NCI-H1694 treated with DMSO at 0.1 percent for 48 hours (cell line): ENCODE measurements around the gene SPR.
A peak's percentile ranks its signal among the peaks of the same experiment; 100 is the strongest.
"Not testable (repeated sequence)": the region's sequence is repeated elsewhere in the genome, so short reads cannot be mapped to it uniquely, and the experiment has no call there.

Experiments
- DNase-seq: peaks from one replicate; lab custom pipeline; 2025; lab: John Stamatoyannopoulos, UW

SPR gene

DNA sequence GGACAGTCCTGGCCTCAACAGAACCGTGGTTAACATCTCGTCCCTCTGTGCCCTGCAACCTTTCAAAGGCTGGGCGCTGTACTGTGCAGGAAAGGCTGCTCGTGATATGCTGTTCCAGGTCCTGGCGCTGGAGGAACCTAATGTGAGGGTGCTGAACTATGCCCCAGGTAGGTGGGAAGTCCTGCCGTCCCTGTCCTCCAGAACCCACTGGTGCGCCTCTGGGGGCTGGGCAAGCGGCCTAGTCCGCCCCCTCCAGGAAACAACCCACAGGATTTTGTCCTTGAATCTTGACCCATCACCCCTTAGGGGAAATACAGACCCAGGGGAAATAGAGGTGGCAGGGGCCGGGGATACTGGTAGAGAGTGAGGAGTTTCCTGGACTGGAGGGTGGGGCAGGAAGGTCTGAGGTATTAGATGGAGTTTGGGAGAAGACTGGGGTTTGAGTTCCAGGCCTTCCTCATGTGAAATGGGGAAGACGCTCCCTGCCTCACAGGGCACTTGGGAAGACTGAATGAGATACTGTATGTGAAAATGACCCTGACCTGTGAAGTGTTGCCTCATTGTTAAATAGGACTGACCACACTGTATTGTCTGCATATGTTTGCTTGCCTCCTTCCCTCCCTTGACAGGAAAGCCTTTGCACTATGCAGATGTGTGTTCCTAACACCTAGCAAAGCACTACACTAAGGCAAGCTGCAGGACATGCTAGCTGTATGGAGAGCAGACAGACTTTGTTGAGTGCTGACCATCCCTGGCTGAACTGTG lies 1.4 kb downstream of the SPR start:
- DNase-seq: no peak

DNA sequence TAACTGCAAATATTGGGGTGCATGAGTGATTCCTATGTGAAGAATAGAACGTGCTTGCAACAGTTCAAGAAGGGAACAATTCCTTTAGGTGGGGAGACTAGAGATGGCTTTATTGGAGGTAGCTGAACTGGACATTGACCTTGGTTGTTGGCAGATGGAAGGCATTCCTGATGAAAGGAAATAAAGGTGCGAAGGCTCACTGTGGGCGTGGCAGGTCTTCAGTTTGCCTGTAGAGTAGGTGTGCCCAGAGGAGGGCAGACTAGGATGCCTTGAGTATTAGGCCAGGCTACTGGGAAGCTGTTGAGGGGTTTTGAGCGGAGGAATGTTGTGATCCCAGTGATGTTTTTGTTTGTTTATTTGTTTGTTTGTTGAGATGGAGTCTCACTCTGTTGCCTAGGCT lies 2.8 kb downstream of the SPR start:
- no peak for DNase-seq

DNA sequence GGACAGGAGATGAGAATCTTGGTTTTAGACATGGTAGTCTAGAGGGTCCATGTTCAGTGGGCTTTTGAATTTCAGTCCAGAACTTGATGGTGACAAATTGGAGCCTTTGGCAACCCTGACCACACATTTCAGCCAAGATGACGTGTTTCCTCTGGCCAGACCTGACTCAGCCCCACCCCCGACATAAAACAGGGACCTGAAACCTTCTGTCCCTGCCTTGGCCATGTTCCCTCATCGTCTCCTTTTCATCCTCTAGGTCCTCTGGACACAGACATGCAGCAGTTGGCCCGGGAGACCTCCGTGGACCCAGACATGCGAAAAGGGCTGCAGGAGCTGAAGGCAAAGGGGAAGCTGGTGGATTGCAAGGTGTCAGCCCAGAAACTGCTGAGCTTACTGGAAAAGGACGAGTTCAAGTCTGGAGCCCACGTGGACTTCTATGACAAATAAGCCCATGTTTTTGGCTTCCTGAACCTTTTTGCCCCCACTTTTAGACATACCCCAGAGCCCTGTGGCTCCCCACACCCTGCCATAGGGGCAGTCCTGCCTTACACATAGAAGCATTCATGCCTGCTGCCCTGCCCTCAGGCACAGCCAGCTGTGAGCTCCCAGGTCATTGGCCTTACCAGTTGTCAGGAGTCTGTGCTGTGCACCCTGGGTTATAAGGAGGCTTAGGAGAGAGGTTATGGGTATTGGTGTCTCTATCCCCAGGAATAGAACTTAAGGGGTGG lies 4.0 kb downstream of the SPR start:
- no peak for DNase-seq

DNA sequence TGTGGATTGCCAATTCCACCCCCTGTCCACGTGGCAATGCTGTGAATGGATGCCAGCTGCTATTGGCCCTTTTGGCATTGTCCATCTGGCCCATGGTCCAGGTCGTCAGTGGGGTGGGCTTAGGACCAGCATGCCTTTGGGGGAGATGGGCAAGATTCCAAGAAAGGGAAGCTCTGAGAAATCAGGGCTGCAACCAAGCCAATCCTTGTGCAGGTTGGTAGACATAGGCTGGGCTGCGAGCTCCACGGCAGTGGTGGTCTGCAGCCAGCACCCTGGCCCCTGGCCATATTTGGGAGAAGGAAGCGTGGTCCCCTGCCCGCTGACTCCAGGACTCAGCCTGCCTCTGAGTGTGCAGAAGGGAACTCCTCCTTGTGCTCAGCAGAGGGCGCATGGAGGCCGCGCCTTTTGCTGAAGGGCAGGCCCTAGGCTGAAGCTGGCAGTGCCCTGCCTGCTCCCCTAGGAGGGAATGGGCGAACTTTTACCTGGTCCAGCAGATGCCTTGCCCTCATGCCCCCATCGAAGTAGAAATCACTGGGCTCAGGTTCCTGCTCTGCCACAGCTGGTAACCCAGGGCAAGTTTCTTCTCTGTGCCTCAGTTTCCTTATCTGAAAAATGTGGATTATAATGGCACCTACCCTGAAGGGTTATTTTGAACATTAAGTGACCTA lies 5.4 kb downstream of the SPR start:
- DNase-seq: peak; percentile 63

DNA sequence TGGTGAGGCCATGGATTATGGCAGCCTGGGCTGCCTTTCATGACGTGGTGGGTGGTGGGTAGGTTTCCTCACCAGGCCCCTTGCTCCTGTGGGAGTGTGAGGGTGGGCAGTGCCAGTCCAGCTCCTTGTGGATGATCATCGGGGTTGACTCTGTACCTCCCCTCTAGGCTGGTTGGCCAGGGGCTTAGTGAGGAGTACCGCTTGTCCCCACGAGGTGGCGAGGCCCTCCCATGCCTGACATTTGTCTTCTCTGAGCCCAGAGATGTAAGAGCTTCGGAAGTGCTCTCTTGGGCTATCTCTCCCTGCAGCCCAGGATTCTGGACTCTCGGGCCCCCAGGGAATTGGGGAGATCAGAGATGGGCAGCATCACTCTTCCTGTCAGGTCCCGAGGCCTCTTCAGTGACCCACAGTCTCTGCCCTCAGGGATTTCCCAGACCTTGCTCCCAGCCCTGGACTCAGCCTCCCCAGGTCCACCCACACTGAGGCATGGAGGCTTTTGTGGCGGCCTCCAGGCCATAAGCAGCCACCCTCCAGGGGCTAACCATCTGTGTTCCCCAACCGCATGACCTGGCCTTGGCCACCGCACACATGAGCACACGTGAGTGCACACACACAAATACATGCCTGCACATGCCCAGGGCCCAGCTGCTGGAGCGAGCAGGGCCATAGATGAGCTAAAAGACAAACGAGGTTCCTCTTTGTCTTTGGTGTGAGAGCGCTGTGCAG lies 6.5 kb downstream of the SPR start:
- DNase-seq: peak; percentile 82

DNA sequence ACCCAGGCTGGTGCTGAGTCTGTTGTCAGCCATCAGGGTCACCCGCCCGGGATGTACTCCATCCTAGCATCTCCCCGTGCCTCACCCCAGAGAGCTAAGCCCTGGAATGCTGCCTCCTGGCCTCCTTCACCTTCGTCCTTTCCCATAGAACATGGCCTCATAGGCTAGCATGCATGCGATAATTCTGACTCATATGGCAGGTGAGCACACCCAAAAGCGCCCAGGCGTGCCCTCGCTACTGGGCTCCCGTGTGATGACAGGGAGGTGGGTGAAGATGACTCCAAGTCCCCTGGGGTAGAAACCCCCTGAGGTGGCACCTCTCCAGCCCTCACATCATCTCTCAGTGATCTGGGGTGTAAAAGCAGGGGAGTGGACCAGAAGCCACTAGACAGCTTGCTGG lies 7.3 kb downstream of the SPR start:
- no peak for DNase-seq

DNA sequence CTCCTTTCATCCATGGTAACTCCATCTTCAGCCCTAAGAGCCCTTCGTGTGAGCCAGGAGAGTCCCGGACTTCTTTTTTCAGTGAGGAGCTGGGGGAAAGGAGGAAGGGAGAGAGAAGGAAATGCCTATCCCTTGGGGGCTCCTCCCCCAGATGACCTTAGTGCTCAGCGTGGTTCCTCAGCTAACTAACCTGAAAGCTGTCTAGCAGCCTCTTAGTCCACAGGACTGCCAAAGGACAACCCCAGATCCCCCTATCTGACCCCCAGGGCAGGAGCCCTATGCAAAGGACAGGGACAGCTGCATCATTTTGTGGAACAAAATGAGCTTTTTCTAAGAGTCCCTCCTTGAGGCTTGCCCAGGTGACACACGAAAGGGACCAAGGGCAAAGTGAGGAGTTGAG lies 7.9 kb downstream of the SPR start:
- DNase-seq: no peak

DNA sequence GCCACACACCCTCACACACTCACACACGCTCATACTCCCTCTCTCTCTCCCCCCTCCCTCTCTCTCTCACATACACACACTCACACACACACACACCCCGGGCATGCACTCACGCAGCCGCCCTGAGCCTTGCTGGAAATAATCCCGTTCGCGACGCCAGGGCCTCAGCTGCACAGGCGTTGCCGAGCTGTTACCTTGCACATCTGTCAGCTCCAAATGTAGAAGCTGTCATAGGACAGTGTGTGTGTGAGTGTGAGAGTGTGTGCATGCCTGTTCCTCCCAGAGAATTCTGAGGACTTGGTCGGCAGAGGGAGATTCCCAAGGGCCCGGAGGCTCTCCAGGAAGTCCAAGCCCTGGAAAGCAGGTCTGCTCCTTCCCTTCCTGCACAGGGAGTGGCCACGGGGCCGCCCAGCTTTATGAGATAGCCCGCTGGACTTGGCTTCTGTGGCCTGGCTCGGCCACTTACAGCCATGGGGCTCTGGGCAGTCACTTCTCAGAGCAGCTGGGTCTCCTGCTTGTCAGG lies 8.6 kb downstream of the SPR start:
- peak; percentile 92 for DNase-seq

DNA sequence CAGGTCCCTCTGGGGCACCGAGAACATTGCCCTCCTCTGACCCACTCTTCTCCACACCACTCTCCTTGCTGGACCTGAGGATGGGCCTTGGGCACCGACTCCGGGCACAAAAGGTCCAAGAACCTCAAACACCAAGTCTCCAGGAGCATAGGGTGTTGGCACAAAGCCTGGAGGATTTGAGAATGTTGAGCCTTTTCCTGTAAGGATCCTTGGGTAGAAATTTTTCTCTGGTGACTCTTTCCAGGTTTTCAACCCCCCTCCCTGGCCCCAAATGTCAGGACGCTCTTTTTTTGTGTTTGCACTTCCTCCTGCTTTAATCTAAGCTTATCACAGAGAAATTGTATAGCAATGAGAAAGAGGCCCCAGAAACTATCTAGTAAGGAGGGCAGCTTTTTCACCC lies 9.2 kb downstream of the SPR start:
- DNase-seq: no peak

DNA sequence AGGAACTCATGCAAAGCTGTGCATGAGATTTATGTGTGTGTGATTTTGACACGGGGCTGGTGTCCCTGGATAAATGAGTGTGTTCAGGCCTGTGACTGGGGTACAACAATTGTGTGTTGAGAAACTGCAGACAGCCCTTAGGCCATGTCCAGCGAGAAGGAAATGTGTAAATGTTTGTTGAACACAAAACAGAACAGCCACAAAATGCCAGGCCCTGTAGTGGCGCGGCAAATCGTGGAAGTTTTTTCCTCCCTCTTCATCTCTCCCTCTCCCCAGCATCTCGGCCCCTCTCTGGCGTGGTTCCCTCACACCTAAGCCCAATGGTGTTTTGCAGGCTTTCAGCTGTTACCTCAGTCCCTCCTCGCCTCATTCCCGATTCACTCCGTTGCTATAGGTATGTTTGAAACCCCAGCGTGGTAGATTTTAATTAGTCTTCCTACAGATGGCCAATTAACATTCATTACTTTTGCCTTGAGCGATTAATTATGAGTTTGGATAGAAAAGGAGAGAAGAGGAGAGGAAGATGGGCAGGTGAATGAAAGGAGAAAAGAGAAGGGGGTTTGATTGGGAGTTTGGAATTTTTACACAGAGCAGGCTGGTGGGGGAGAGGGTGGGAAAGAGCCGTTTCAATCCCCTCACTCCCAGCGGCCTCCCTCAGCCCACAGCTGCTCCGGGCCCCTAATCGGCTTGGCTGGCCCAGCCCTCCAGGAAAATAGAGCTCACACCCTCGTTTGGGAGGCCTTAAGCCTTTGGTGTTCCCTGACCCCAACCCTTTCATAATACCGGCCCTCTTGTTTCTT lies 10.8 kb downstream of the SPR start:
- peak; percentile 11 for DNase-seq

DNA sequence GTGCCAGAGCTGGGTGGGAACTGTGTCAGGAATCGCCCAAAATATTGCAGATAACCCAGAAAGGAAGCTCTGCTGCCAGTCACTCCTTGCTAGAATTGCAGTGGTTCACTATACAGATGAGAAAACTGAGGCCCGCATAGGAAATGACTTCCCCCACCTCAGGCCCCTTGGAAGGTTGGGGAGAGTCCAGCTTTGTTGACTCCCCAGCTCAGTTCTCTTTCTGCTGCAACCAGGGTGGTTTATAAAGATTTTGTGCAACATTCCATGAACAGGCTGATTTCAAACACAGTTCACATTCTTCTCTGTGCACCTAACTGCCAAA lies 11.3 kb downstream of the SPR start:
- no peak for DNase-seq

DNA sequence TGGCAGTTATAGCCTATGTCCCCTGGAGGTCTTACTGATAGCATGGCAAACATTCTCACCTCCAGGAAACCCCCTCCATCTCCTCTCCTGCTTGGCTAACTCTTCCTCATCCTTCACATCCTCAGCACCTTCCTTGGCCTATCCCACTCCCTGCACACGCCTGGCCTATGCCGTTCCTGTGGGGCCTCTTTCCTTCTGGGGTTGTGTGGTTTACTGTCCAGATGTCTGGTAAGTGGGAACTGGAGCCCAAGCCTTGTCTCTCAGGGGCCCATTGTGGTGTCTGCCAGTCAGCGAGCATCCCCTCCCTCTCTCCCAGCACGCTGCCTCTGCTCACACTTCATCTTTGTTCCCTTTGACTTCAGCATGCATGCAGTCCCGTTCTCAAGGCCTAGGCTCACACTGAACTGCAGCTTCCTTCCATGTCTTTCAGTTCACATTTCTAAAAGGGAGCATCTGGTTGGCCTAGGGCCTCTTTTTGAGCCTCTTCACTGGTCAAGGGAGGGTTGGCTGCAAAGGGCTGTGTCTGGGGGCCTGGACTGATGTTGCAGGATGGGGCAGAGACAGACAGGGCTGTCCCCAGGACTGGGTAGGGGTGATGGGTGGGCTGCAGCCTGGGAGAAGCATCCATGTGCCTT lies 13.1 kb downstream of the SPR start:
- no peak for DNase-seq

DNA sequence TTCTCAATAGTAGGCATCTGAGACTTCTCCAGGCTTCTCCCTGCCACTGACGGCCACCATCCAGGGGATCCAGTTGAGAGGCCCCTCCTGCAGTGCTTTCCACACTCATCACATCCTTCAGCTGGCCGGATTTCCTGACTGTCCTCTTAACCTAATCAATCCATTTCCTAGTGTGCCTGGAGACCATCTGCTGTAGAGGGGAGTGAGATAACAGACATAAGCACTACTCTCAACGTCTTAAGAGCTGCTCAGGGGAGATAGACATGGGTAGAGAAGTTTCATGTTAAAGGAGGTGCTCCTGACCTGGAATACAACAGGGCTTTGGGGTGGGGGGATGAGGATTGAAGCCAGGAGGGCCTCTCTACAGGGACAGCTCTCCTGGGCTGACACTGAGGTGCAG lies 14.2 kb downstream of the SPR start:
- DNase-seq: no peak

DNA sequence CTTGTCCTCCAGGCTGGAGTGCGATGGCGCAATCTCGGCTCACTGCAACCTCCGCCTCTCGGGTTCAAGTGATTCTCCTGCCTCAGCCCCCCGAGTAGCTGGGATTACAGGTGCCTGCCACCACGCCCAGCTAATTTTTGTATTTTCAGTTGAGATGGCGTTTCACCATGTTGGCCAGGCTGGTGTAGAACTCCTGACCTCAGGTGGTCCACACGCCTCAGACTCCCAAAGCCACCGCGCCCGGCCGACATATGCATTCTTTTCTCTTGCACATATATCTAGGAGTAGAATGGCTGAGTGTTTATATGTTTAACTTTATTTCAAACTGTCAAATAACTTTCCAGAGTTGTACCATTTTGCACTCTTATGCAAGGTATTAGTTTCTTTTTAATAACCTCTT lies 20.2 kb downstream of the SPR start:
- DNase-seq: not testable (repeated sequence)

DNA sequence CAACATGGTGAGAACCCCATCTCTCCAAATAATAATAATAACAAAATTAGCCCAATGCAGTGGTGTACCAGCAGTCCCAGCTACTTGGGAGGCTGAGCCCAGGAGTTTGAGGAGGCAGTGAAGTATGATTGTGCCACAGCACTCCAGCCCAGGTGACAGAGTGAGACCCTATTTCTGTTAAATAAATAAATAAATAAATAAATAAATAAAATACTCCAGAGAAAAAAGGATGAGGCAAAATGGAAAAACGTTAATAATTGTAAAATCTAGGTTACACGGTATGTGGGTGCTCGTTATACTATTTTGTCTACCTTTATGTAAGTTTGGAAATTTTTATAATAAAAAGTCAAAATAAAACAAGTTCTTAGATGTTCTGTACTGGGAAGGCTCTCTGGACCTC lies 21.5 kb downstream of the SPR start:
- no peak for DNase-seq

DNA sequence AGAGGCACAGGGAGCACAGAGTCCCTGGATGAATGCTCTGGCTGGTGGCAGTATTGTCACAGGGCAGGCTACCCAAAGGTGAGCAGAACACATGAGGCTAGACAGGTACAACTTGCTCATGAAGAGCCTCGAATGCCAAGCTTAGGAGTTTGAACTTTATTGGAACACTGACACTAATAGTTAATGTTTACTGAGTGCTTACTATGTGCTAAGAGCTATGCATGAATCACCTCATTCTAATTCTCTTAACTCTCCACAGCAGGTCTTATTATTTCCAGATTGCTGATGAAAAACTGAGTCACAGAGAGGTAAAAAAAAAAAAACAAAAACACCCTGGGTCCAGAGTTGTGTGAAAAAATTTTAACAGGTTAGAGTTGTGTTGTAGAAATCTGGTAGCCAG lies 24.0 kb downstream of the SPR start:
- DNase-seq: no peak

DNA sequence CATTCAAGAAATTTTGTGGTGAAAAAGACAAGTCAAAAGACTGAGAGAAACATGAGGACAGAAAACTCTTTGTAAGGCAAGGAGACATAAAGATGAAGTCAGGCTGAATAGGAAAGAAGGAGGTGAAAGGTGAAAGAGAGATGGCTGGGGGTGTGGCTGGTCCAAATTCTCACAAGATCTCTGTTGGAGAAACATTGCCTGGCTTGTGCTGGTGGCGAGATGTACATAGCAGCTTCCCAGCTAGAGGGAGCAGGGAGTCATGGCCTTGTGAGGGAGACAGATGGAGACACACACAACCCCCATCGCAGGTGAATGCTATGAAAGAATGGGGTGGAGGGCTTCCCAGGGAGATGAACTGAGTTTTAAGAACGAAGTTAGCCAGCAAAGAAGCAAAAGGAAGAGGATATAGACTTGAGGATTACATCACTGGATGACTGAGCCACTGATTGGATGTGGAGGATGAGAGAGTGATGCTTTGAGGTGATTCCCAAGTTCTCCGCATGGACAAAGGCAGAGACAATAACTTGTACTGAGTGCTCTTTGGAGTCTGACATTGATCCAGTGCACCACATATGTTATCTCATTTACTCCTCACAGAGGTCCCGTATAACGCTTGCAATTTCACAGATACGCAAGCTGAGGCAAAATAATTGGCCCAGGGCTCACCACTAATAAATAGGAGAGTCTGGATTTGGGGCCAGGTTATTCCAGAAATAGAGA lies 26.4 kb downstream of the SPR start:
- peak; percentile 22 for DNase-seq

DNA sequence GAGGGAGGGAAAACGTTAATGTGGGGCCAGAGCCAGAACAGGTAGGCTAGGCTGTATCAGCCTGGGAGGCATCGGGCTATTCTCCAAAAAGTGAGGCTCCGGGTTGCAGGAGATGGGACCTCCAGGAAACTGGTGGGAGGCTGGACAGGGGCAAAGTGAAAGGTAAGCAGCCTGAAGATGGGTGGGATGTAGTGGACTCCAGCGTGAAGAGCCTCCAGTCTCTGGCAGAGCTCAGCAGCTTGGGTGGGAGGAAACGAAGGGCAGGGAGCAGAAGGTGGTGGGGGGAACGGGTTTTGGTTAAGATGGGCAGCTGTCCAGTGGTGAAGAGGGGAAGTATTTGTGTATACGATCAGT lies 27.0 kb downstream of the SPR start:
- no peak for DNase-seq

DNA sequence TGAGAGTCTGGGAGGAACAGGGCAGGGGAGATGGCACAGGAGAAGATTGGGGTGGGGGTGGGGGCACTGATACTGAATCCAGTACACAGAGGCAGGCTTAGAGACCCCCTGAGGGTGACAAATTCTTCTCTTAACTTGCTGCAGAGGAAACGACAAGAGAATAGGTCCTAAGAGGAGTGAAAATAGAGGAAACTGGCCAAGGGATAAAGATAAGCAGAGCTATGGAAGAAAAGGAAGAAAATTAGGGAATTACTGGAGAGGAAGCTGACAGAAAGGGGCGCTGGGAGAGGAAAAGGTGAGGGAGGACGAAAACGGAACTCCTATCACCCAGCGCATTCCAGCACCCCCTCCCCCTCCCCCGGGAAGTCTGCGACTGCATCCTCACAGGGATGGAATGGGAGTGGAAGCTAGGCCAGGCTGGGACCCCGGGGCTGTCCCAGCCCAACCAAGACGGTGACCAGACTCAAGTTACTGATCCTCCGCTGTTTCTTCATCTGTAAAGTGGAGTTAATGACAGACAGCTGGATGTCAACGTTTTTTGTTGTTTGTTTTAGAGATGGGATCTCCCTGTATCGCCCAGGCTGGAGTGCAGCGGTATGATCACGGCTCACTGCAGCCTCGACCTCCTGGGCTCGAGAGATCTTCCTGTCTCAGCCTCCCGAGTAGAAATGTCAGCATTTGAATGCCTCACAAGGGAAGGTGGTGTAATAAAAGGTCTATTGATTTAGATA lies 27.5 kb downstream of the SPR start:
- DNase-seq: no peak
